ENCODE measurements around the gene PGAM1. TPM values are rescaled to one million over a fixed set of nuclear protein-coding genes. Genes with fewer than 3 reads are reported as not detected.

Gene PGAM1
- total and polyA plus RNA-seq, 2 of the 13 experiments (the other 11 are each of a cell fraction or from before 2014, with no cell fraction given) = 354 to 483 TPM

GRCh38 chr10:97400665-97401454 is 25.1 kb upstream of the PGAM1 start, which contains the start of gene RRP12 (continued):
- TF ChIP-seq TIGD3 (CRISPR knock-in tag; IDR thresholded peaks at IDR 0.05; ENCODE audit: borderline replicate concordance) (no peak), EED (CRISPR knock-in tag; IDR thresholded peaks at IDR 0.05) (no peak), ARID2 (CRISPR knock-in tag; IDR thresholded peaks at IDR 0.05; ENCODE audit: borderline replicate concordance) (no peak), PHF5A (CRISPR knock-in tag; IDR thresholded peaks at IDR 0.05; ENCODE audit: low read depth, unreplicated experiment) (no peak), ZBTB10 (CRISPR knock-in tag; IDR thresholded peaks at IDR 0.05; ENCODE audit: borderline replicate concordance) (no peak), GATA4 (IDR thresholded peaks at IDR 0.05; ENCODE audit: borderline replicate concordance, low read depth) (0 out of 2 replicates have a peak, but pooled peaks have one; percentile 9), FOXP4 (CRISPR knock-in tag; IDR thresholded peaks at IDR 0.05) (no peak), GZF1 (CRISPR knock-in tag; IDR thresholded peaks at IDR 0.05) (no peak), MXD3 (CRISPR knock-in tag; IDR thresholded peaks at IDR 0.05) (peak; percentile 100), RARA (CRISPR knock-in tag; IDR thresholded peaks at IDR 0.05) (no peak), TERF1 (CRISPR knock-in tag; IDR thresholded peaks at IDR 0.05) (no peak), SMAD1 (CRISPR knock-in tag; IDR thresholded peaks at IDR 0.05; ENCODE audit: borderline replicate concordance, low read depth) (no peak), ZNF773 (CRISPR knock-in tag; IDR thresholded peaks at IDR 0.05; ENCODE audit: borderline replicate concordance) (no peak), ATF3 (CRISPR knock-in tag; IDR thresholded peaks at IDR 0.05) (no peak), ZEB1 (IDR thresholded peaks at IDR 0.05; ENCODE audit: insufficient replicate concordance, low read depth) (no peak), RAD51 (IDR thresholded peaks at IDR 0.05; ENCODE audit: borderline replicate concordance) (no peak), TEAD2 (CRISPR knock-in tag; IDR thresholded peaks at IDR 0.05) (no peak), ZNF205 (CRISPR knock-in tag; IDR thresholded peaks at IDR 0.05) (no peak), NFE2 (CRISPR knock-in tag; IDR thresholded peaks at IDR 0.05) (no peak), RFXANK (CRISPR knock-in tag; IDR thresholded peaks at IDR 0.05) (no peak)

Measured in HepG2 (cell line).